ENCODE results near the gene SLMAP.
"Not testable (repeated sequence)": the region's sequence is repeated elsewhere in the genome, so short reads cannot be mapped to it uniquely, and the experiment has no call there.

Gene SLMAP

DNA sequence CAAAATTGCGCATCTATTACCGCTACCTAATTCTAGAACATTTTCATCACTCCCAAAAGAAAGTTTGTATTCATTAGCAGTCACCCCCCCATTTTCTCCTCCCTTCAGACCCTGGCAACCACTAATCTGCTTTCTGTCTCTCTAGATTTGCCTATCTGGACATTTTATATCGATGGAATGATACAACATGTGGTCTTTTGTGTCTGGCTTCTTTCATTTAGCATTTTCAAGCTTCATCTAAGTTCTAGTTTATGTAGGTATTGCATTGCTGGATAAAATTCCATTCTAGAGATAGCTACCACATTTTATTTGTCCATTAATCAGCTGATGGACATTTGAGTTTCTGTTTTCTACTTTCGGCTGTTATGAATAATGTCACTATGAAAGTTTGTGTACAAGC lies 38.4 kb downstream of the SLMAP start:
- DNase-seq = no peak

DNA sequence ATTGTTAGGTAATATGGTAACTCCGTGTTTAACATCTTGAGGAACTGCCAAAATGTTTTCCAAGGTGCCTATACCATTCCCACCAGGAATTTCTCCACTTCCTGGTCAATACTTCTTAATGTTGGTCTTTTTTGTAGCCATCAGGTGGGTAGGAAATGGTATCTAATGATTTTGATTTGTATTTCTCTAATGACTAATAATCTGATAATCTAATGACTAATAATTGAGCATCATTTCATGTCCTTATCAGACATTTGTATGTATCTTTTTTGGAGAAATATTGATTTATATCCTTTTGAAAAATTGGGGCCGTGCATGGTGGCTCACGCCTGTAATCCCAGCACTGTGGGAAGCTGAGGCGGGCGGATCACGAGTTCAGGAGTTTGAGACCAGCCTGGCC lies 38.8 kb downstream of the SLMAP start:
- DNase-seq = no peak

DNA sequence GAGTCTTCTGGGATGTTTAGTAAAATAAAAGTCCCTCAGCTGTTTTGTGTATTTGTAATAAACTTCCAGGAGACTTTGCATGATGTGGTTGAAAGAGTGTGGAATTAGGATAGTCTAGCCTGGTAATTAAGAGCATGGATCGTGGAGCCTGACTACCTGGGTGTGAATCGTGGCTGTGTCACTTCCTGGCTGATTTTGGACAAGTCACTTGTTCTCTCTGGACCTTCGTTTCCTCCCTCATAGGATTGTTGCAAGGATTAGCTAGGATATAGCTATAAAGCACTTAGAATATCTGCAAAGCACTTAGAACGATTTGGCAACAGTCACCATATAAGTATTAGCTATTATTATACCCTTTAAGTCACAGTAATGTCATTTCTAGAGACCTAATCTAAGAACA lies 40.2 kb downstream of the SLMAP start:
- DNase-seq = no peak

DNA sequence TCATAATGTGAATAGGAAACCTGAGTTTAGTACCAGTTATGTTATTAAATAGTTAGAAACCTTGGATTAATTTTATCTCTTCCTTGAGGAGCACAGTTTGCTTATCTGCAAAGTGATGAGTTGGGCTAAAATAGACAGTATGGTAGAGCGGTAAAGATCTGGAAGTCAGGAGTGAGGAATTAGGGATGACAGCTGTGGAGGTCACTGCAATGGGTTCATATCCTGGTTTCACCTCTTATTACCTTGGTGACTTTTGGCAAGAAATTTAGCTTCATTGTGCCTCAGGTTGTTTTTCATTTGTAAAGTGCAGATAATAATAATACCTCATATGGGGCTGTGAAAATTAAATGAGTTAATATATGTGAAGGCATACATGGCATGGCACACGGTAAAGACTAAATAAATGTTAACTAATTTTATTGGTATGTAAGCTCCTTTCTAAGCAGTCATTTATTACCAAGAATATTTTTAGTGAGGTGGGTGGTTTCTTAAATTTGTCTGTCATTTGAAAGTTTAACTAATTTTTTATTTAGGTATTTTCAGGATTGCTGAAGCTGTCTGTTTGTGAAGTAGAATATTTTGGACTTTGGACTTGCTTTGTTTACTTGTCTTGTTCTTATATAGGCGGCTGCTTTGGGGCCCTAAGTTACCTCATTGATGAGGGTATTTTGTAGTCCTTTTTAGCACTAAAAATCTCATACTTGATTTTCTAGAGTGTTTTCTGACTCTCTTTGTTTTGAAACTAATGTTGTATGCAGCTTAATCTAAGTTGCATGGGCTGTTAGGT lies 41.8 kb downstream of the SLMAP start:
- no peak for DNase-seq

DNA sequence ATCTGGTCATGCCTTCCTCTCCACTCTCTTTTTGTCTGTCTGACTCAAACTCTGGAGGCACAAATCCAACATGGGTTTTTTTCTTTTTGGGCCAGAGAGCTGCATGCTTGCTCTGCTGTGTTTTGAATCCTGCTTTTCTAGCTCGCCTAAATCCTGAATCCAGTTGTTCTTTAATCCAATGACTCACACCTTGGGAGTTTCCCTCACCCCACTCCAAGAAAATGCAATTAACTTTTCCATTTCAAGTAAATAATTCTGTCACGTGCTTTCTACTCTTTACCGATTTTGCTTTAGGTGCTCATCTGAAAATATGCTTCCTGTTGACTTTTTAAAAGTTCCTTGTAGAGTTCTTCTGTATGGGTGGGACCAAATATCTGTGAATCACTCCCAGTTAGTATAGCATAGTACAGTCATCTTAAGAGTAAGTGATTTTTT lies 47.6 kb downstream of the SLMAP start:
- DNase-seq = no peak

DNA sequence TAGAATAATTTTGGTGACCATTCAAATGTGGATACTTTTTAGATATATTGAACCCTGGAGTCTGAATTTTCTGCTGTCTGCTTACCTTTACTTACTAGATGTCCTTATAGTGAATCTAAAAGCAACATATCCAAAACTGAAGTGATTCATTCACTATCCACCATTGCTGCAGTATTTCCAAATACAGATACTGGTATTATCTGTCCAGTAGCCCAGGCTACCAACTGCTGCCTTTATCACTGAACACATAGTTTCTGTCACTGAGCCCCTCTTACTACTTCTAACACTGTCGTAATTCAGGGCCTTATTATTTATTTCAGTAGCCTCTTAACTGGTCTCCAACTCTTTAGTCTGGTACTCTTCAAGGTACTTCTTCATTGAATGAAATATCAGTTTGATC lies 49.2 kb downstream of the SLMAP start:
- no peak for DNase-seq

DNA sequence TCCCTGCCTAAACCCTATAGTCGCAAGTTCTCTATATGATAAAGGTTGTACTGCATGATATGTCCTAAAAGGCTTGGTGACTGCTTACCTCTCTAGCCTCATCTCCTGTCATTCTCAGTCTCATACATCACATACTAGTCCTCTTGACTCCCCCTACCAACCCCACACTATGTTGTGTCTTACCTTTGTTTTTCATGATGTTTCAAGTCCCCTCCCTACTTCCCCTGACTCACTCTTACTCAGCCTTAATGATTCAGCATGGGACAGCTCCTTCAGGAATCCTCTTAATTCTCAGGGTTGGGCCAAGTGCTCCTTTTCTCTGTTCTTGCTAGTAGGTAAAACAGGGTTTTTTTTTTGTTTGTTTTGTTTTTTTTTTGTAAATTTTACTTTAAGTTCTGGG lies 49.6 kb downstream of the SLMAP start:
- DNase-seq = no peak

DNA sequence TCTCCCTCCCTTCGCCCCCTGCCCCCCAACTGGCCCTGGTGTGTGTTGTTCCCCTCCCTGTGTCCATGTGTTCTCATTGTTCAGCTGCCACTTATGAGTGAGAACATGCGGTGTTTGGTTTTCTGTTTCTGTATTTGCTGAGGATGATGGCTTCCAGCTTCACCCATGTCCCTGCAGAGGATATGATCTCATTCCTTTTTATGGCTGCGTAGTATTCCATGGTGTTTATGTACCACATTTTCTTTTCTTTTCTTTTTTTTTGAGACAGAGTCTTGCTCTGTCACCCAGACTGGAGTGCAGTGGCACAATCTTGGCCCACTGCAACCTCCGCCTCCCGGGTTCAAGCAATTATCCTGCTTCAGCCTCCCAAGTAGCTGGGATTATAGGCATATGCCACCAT lies 50.1 kb downstream of the SLMAP start:
- DNase-seq = not testable (repeated sequence)

DNA sequence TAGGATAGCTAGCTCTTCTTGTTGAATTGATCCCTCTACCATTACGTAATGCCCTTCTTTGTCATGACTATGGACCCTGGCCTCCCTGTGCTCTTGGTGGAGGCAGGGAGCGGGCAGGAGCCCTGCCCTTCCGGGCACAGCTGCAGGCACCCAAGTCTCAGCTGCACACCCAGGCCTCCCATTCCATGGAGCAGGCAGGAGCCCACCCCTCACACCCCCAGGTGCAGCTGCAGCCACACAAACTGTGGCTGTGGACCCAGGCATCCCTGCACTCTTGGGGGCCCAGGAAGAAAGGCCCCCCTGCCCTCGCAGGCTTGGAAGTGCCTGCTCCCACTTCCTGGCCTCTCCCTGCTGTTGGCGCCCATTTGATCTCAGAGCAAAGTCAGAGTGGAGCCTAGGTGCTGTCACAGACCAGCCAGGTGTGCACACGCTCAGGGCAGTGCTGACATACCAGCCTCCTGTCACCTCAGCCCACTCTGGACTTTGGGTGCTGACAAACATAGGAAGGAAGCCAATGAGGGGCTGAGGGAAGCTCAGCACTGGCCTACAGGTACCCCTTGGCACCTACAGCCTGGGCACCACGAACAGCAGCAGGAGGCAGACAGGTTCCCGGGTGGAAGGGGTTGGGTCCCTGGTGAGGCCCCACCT lies 53.0 kb downstream of the SLMAP start:
- DNase-seq = no peak

DNA sequence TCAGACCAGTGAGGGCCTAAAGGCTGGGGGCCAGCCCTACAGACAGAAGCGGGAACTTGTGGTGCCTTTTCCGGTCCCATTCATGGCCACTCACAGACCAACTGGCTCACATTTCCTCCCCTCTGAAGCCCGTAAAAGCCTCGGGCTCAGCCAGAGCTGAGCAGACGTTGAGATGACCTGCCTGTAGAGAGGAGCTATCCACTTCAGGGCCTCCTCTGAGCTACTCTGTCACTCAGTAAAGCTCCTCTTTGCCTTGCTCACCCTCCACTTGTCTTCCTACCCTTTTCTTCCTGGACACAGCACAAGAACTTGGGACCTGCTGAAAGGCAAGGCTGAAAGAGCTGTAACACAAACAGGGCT lies 53.5 kb downstream of the SLMAP start:
- DNase-seq = no peak

DNA sequence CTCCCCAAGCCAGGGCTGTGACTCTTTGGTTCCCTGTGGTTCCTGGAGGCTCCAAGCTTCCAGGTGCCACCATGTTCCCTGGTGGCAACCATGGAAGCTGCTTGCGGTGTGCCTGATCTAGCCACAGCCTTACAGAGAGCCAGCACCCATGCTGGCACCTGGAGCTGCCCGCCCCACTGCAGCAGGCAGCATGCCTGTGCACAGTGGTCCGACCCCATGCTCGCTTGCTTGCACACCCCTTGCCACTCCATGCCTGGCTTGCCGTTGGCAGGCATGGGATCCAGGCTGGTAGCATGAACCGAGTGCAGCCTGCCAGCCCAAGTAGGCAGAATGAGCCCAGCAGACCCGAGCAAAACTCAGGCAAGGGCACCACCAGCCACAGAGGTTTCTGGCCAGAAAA lies 53.9 kb downstream of the SLMAP start:
- no peak for DNase-seq

DNA sequence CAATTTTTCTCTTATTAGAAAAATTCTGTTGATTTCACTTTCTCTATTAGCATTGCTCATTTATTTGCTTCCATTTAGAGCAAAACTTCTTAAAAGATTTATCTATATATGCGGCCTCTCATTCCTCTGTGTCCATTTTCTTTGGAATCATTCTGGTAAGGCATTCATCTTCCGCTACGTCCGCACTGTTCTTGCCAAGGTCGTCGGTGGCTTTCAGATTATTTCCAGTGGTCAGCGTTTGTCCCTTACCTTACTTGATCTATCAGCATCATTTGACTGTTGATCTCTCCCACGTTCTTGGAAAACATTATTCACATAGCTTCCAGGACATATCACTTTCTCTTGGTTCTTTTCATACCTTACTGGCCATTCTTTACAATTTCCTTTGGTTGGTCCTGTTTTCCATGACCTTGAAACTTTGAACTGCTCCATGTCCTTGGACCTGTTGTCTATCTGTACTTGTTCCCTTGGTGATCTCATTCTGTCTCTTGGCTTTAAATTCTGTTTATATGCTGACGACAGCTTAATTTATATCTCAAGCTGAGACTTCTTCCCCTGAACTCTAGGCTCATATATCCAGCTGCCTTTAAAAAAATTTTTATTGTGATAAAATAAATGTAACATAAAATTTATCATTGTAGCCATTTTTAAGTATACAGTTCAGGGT lies 54.5 kb downstream of the SLMAP start:
- DNase-seq = no peak

DNA sequence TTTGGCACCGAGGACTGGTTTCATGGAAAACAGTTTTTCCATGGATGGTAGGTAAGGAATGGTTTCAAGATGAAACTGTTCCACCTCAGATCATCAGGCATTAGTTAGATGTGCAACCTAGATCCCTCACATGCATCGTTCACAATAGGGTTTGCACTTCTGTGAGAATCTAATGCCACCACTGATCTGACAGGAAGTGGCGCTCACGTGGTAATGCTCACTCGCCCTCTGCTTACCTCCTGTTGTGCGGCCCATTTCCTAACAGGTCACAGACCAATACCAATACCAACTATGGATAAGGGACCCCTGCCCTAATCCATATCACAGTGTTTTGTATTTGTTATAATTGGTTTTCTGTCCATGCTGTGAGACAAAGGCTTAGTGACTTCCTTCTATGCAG lies 58.9 kb downstream of the SLMAP start:
- no peak for DNase-seq

DNA sequence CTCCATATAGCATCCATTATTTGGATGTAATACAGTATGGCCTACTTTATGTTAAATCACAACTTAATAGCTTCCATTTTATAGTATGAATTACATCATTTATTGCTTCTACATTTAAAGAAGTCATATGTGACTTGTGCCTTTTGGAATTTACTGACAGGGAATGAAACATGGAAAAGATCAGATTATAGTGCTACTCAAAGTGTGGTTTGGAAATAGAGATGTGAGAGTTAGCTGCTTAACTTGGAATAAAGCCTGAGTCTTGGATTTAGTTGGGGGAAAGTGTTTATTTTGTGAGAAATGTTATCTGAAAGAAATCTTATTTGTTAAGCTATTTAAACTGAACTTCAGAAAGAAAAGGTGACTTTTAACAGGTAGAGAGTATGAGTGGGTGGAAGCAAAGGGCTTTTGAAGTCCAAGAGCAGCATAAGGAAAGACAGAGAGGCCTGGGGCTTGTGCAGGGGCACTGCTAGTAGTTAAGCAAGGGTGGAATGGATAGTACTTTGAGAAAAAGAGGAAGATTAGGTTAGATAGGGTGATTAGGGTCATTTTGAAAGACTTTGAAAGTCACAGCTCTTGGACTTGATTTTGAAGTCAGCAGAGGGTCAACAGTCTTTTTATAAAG lies 60.5 kb downstream of the SLMAP start:
- no peak for DNase-seq

DNA sequence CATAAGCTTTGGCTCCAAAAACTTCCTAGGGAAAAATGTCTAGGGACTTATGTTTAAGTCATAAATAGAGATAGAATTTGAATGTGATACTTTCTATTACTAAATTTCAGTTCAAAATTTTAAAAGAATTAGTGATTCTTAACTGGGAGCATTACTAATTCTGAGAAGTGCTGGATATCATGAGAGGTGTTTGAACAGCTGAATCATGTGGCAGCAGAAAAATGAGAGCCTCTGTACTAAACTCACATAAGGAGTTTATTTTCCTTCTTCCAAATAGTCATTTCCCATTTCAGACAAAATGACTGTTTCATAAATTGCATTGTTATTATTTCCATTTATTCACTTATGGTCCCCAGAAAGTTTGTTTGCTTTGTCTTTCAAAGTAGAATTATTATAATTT lies 62.7 kb downstream of the SLMAP start:
- DNase-seq = no peak

DNA sequence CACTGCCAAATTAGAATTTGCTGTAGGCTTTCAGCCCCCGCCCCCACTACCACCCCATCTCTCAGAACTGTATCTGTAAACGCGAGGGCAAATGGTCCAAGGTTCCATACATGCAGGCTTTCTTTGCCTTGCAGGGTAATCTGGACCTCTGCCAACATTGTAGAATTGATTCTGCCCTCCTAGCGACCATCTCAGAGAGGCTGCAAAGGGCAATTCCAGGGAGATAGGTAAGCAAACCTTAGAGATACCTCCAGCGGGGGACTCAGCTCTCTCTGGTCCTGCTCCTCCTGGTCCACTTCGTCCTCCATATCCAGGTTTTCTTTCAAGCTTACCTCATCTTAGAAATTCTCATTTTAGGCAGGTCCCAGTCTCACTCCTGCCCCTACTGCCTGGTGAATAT lies 64.4 kb downstream of the SLMAP start:
- DNase-seq = no peak

DNA sequence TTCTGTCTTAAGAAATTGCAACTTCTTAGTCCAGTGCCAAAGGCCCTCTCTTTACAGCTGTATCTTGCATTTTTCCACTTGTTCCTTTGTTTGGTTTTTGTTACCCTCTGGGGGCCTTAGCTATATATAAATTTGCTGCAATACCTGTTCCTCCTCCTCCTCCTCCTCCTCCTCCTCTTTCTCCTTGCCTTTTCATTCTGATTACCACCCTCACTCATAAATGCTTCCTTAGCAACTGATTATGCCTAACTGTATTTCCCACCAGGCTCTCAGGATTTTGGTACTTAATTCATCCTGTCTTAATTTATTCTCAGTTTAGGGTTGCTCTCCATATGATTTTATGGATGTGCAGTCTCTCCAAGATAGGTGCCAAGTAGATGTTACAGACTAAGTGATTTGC lies 65.7 kb downstream of the SLMAP start:
- no peak for DNase-seq

DNA sequence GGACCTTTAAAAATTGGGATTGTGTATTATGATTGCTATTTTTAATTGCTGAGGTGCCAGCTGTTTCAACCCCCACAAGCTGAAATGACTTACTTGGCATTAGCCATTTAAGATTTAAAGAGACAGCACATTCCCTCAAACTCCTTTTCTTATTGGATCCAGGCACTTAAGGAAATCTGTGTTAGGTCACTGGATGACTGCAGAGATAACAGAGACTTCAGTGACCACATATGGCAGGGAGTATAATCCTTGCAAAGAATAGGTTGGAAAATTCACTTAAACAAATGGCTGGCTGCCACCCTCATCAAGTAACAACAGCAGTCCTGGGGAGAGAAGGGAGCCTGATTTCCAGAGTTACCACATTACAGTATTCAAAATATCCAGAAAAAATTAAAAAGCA lies 66.6 kb downstream of the SLMAP start:
- DNase-seq = no peak

DNA sequence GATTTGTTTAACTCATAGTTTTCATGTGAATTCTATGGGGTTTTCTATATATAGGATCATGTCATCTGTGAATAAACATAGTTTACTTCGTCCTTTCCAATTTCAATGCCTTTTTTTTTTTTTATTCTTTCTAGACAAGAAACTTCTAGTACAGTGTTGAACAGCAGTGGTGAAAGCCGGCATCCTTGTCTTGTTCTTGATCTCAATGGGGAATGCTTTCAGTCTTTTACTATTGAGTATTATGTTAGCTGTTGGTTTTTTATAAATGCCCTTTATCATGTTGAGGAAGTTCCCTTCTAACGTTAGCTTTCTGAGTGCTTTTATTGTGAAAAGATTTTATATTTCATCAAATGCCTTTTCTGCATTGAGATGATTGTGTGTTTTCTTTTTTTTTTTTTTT lies 69.0 kb downstream of the SLMAP start:
- no peak for DNase-seq

DNA sequence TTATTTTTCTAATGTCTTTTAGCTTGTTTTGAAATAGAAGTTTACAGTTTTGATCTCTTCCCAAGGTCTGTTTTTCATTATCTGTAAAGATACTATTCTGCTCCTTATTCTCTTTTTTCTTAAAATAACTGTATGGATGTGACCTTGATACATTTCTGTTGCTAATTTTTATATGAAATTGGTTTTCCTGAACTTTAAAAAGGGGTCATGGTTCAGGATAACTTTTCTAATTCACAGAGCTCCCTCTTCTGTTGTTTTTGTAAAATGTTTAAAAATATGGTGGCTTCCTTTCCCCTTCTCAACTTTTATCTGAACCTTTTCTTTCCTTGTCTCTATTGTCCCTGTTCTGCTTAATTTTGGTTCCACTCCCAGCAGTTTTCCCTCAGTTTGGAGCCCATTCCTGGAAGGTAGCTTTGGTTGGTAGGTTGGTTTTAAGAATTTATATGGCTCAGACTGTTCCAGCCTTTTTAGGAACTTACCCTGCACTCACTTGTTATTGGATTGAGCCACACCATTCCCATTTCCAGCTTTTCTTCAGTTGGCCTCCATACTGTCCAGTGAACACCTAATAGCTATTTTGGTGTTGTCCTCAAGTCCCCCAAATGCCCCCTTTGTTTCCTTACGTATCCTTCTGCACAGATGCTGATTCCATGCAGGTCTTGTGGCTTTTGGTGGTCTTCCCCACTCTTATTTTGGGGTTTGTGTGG lies 70.3 kb downstream of the SLMAP start:
- DNase-seq = no peak

DNA sequence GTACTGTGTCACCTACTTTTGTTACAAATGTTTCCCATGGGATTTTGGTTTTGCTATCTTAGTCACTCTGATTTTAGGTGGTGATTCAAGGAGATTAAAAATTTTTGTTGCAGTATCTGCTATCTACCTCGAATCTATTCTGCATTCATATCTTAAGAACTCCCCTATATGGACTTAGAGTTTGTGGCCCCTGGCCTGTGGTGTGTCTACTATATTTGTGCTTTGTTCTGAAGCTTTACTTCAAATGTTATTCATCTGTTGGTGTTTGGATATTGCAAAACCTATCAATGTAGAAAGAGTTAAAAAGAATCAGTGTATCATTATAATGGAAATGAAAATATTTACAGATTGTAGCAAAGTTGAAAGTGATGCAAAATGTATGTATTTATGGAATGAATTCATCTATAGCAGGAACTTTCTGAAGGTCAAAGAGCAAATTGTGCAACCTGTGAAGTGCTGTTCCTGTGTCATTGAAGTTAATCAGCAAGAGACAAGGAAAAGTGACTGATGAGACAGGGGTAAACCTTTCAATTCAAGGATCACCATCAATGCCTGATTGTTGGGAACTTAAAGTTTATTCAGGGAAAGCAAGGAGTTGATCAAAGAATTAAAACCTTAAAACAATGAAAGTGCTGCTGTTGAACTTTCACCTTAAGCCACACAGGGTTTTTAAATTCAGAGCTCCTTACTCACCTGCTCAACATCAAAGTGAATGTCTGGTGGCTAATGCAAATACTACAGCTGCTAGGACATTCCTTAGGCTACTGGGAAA lies 71.0 kb downstream of the SLMAP start:
- no peak for DNase-seq

DNA sequence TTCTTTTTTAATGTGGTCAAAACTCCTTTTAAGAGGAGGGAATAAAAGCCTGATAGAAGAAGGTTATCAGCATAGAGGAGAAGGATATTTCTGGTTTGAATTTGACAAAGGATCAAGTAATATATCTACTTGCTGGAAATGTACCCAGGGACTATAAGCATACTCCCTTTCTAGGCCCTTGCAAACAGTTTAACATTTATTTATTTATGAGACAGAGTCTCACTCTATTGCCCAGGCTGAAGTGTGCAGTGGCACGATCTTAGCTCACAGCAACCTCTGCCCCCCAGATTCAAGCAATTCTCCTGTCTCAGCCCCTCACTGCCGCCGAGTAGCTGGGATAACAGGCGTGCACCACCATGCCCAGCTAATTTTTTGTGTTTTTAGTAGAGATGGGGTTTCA lies 71.6 kb downstream of the SLMAP start:
- no peak for DNase-seq

Measured in stimulated activated CD4-positive, alpha-beta T cell treated with anti-CD3 and anti-CD28 coated beads, Interleukin-12 subunit alpha, Interleukin-12 subunit beta, amount 100 ng/mL, for 4 hours (primary cell).